Loucy (cell line): Measurements from ENCODE around the gene FLNA.

ENCODE experiments used
- H2AFZ ChIP-seq: fragments of 200-600 bp; sonication (generic); 2 replicates; pipeline ENCODE4 v1.6.0; 2016; ENCODE audit warnings: antibody characterized with exemption, mild to moderate bottlenecking, low read length, moderate library complexity
- H3F3A ChIP-seq: fragments of 200-600 bp; 2 replicates; pipeline ENCODE4 v1.6.0; 2016; ENCODE audit warnings: antibody characterized with exemption, low read depth, mild to moderate bottlenecking
- H3K27me3 ChIP-seq: fragments of 200-600 bp; sonication (generic); 2 replicates; pipeline ENCODE4 v1.6.1; 2014; ENCODE audit warnings: low read length, mild to moderate bottlenecking; ENCODE audit not compliant: insufficient read depth, poor library complexity, severe bottlenecking
- H3K36me3 ChIP-seq: fragments of 200-600 bp; sonication (generic); 2 replicates; pipeline ENCODE4 v1.6.1; 2016; ENCODE audit warnings: low read length; ENCODE audit not compliant: insufficient read depth
- H3K4me1 ChIP-seq: fragments of 200-600 bp; sonication (generic); 2 replicates; pipeline ENCODE4 v1.5.1; 2014; ENCODE audit warnings: low read length, mild to moderate bottlenecking; ENCODE audit not compliant: insufficient read depth, poor library complexity, severe bottlenecking
- H3K4me2 ChIP-seq: fragments of 200-600 bp; sonication (generic); 2 replicates; pipeline ENCODE4 v1.6.0; 2014; ENCODE audit warnings: antibody characterized with exemption, low read length, low read depth, mild to moderate bottlenecking; ENCODE audit not compliant: poor library complexity, severe bottlenecking
- H3K4me3 ChIP-seq: fragments of 200-600 bp; sonication (generic); 2 replicates; pipeline ENCODE4 v1.5.1; 2014; ENCODE audit warnings: low read length, mild to moderate bottlenecking, mixed read lengths; ENCODE audit not compliant: poor library complexity, severe bottlenecking
- H3K79me2 ChIP-seq: fragments of 200-600 bp; sonication (generic); 2 replicates; pipeline ENCODE4 v1.6.1; 2014; ENCODE audit warnings: low read length; ENCODE audit not compliant: insufficient read depth
- H3K9ac ChIP-seq: fragments of 200-600 bp; sonication (generic); 2 replicates; pipeline ENCODE4 v1.6.0; 2014; ENCODE audit warnings: mild to moderate bottlenecking, low read depth, low read length, moderate library complexity; ENCODE audit not compliant: poor library complexity, severe bottlenecking
- H3K9me2 ChIP-seq: fragments of 200-600 bp; sonication (generic); replicated peaks from 2 replicates; pipeline ENCODE4 v1.6.1; 2016; ENCODE audit warnings: low read depth, low read length, mixed read lengths
- H3K9me3 ChIP-seq: fragments of 200-600 bp; sonication (generic); 2 replicates; pipeline ENCODE4 v1.6.1; 2014; ENCODE audit warnings: mild to moderate bottlenecking, antibody characterized with exemption, low read length, low read depth; ENCODE audit not compliant: insufficient read depth
- H4K20me1 ChIP-seq: fragments of 200-600 bp; sonication (generic); 2 replicates; pipeline ENCODE4 v1.6.0; 2014; ENCODE audit warnings: antibody characterized with exemption, low read length, mild to moderate bottlenecking; ENCODE audit not compliant: insufficient read depth, poor library complexity, severe bottlenecking
- EZH2phosphoT487 ChIP-seq: fragments of 200-600 bp; IDR thresholded peaks from 2 replicates; pipeline ENCODE4 v1.6.1; 2018; ENCODE audit warnings: antibody characterized with exemption, mild to moderate bottlenecking, moderate library complexity, borderline replicate concordance
- TF ChIP-seq, protein P1 (sequence below): fragments of 200-600 bp; sonication (generic); conservative IDR thresholded peaks from 2 replicates; pipeline ENCODE4 v1.5.1; 2014; ENCODE audit warnings: mild to moderate bottlenecking, antibody characterized with exemption, low read length

FLNA gene

DNA sequence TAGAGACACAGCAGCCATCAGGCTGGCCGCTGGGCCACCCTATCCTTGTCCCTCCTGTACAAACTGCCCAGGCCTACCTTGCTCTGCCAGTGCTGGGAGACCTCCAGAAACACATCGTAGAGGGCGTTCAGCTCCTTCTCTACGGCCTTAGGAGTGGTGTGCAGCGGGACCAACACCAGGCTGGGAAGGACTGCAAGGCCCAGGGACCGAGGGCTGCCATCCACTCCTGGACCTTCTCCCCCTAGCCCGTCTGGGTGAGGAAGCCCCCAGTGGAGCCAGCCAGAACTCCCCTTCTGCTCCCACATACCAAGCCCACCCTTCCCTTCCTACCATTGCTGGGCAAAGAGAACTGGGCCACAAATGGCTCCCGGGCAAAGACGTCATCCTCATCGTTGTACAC is 28.8 kb upstream of the FLNA start:
- H3K4me1 ChIP-seq, result peaks cover 13% of the 10 kb centered on the region
- H3F3A ChIP-seq, result no peaks in the 10 kb centered on the region
- no peaks in the 10 kb centered on the region for H3K9me3 ChIP-seq
- TF ChIP-seq, protein P1, sequence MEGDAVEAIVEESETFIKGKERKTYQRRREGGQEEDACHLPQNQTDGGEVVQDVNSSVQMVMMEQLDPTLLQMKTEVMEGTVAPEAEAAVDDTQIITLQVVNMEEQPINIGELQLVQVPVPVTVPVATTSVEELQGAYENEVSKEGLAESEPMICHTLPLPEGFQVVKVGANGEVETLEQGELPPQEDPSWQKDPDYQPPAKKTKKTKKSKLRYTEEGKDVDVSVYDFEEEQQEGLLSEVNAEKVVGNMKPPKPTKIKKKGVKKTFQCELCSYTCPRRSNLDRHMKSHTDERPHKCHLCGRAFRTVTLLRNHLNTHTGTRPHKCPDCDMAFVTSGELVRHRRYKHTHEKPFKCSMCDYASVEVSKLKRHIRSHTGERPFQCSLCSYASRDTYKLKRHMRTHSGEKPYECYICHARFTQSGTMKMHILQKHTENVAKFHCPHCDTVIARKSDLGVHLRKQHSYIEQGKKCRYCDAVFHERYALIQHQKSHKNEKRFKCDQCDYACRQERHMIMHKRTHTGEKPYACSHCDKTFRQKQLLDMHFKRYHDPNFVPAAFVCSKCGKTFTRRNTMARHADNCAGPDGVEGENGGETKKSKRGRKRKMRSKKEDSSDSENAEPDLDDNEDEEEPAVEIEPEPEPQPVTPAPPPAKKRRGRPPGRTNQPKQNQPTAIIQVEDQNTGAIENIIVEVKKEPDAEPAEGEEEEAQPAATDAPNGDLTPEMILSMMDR, result no peak
- TF ChIP-seq EZH2phosphoT487, result no peak
- H4K20me1 ChIP-seq, result peaks cover 25% of the 10 kb centered on the region
- no peak overlapping the region for H2AFZ ChIP-seq
- H3K36me3 ChIP-seq, result peaks cover 21% of the 10 kb centered on the region; the same call in 1 of the 2 replicates
- peaks cover 8% of the 10 kb centered on the region for H3K27me3 ChIP-seq
- no peak overlapping the region for H3K4me2 ChIP-seq
- peaks cover 28% of the 10 kb centered on the region for H3K79me2 ChIP-seq
- H3K9ac ChIP-seq, result no peak overlapping the region
- no peak overlapping the region for H3K4me3 ChIP-seq
- H3K9me2 ChIP-seq, result no peaks in the 10 kb centered on the region

DNA sequence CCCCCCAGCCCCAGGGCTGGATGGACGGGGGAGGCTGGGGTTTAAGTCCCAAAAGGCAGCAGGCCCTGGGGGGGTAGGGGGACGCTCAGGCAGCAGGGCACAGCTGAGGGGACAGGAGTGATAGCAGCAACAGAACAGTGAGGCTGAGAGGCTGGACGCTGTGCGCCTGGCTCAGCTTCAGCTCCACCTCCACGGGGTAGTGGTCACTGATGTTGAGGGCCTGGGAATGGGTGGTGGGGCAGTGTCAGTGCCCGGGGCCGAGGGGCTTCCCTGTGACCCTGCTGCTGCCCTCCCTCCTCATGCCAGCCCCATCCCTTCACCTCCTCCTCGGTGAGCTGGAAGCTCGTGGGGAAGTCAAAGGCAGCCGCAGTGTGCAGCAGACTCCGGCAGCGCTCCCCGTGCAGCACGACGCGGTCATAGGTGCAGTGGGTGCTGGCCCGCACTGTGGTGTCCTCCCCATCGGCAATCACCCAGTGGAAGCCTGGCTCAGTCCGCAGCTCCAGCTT is 28.2 kb upstream of the FLNA start:
- H3K9me2 ChIP-seq, result no peaks in the 10 kb centered on the region
- H3K4me2 ChIP-seq, result no peak overlapping the region
- H2AFZ ChIP-seq, result no peak overlapping the region
- H3K9ac ChIP-seq, result no peak overlapping the region
- H3K27me3 ChIP-seq, result peaks cover 8% of the 10 kb centered on the region
- peaks cover 21% of the 10 kb centered on the region; the same call in 1 of the 2 replicates for H3K36me3 ChIP-seq
- no peaks in the 10 kb centered on the region for H3K9me3 ChIP-seq
- TF ChIP-seq EZH2phosphoT487, result no peak
- TF ChIP-seq, protein P1, result no peak
- H4K20me1 ChIP-seq, result peaks cover 25% of the 10 kb centered on the region
- H3K4me3 ChIP-seq, result no peak overlapping the region
- no peaks in the 10 kb centered on the region; the same call in 1 of the 2 replicates for H3F3A ChIP-seq
- H3K4me1 ChIP-seq, result peaks cover 13% of the 10 kb centered on the region
- H3K79me2 ChIP-seq, result peaks cover 28% of the 10 kb centered on the region

DNA sequence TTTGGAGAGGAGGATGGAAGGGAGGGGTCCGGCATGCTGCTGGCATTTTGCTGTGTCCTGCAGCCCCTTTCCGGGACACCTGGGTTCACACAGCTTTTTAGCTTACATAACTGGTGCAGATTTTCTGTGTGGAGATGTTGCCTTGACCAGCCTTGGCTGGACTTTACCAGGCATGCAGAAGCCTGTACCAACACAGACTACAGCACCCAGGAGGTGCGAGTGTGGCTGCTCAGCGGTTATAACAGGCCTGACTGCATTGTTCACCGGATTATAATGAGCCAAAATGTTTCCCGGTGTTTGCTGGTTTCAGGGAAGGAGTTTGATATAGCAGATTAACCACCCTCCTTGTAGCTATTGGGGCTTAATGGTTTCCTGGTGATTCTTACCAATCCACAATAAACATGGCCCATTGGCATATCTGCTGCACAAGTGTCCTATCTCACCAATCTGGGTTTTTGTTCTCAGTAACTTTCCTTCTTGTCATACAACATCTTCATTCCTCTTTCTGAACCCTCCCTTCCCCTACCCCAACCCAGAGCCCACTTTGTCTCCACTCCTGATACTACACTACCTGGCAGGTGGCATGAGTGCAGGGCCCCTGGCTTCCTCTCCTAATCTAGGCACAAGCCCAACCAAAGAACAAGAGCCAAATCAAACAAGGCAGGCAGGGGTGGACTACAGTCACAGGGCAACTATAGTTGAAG is 27.6 kb upstream of the FLNA start:
- no peaks in the 10 kb centered on the region; the same call in 1 of the 2 replicates for H3F3A ChIP-seq

More for the DNA sequence above, 27.6 kb upstream of the FLNA start:
- H3K79me2 ChIP-seq, result peaks cover 31% of the 10 kb centered on the region
- peaks cover 13% of the 10 kb centered on the region for H3K4me1 ChIP-seq
- TF ChIP-seq, protein P1, result no peak
- TF ChIP-seq EZH2phosphoT487, result no peak
- H3K9me3 ChIP-seq, result no peaks in the 10 kb centered on the region
- H4K20me1 ChIP-seq, result peaks cover 25% of the 10 kb centered on the region
- peaks cover 21% of the 10 kb centered on the region; the same call in 1 of the 2 replicates for H3K36me3 ChIP-seq
- no peak overlapping the region for H3K4me2 ChIP-seq
- H3K9ac ChIP-seq, result no peak overlapping the region
- H3K4me3 ChIP-seq, result no peak overlapping the region
- H3K9me2 ChIP-seq, result no peaks in the 10 kb centered on the region
- H3K27me3 ChIP-seq, result peaks cover 8% of the 10 kb centered on the region
- no peak overlapping the region for H2AFZ ChIP-seq
